ENCODE results near the gene CENPH. TPM values are rescaled to one million over a fixed set of nuclear protein-coding genes. Genes with fewer than 3 reads are reported as not detected.

The CENPH gene
- total and polyA plus RNA-seq, 2 of the 8 experiments (the other 6 are each of a cell fraction or from before 2014, with no cell fraction given), result 69.0 to 82.8 TPM

DNA sequence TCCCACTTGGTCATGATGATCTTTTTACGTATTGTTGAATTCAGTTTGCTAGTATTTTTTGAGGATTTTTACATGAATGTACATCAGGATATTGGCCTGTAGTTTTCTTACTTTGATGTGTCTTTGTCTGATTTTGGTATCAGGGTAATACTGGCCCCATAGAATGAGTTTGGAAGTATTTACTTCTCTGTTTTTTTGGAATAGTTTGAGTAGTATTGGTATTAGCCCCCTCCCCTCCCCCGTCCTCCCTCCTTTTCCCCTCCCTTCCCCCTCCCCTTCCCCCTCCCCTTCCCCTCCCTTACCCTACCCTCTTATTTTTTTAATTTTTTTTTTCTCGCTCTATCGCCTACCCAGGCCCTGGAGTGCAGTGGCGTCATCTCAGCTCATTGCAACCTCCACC is 55.6 kb downstream of the CENPH start:
- FAIRE-seq, result no peak
- H2BK20ac ChIP-seq (ENCODE audit: low read length), result no peak overlapping the region

More for the DNA sequence above, 55.6 kb downstream of the CENPH start:
- Histone ChIP-seq H2BK5ac (ENCODE audit: low read depth, low read length) (no peak overlapping the region), H4K91ac (replicated peaks; ENCODE audit: insufficient read length, low read length) (no peak overlapping the region), H3K4me3 (ENCODE audit: extremely low read depth in 1 of 4, insufficient read depth in 2 of 4, low read depth in 3 of 4, low read length in 4 of 4) (no peak overlapping the region), H3K36me3 (ENCODE audit: control insufficient read depth in 2 of 4, insufficient read depth in 4 of 4, low read length in 3 of 4) (peaks cover 0 to 6% (median under 1%) of the 10 kb centered on the region in 4 experiments; a peak in 3 of 8 replicates), H4K20me1 (replicated peaks in 1 of 2; ENCODE audit: control insufficient read depth in 1 of 2, insufficient read depth in 2 of 2, low read length in 2 of 2) (peaks cover 0 to 1% of the 10 kb centered on the region in 2 experiments), H3K79me1 (ENCODE audit: low read depth, low read length) (no peaks in the 10 kb centered on the region; the same call in 1 of the 2 replicates), H4K5ac (ENCODE audit: insufficient read length, low read depth, low read length) (no peak overlapping the region), H2BK15ac (ENCODE audit: low read length) (no peak overlapping the region), H4K8ac (ENCODE audit: extremely low read depth, insufficient read depth, low read length) (no peak overlapping the region), H3K4me2 (ENCODE audit: insufficient read depth in 1 of 2, low read depth in 2 of 2, low read length in 2 of 2) (no peak overlapping the region), H2AFZ (ENCODE audit: low read length) (no peak overlapping the region), H2AK5ac (ENCODE audit: low read depth, low read length) (no peak overlapping the region), H3K23ac (ENCODE audit: insufficient read length) (no peak overlapping the region), H3K18ac (ENCODE audit: extremely low read depth, low read length) (no peak overlapping the region), H2BK12ac (ENCODE audit: low read depth, low read length) (no peak overlapping the region), H3K56ac (replicated peaks; ENCODE audit: insufficient read length, low read depth, low read length) (no peak overlapping the region), H3K27me3 (replicated peaks in 1 of 4; ENCODE audit: control insufficient read depth in 3 of 4, extremely low read depth in 1 of 4, insufficient read depth in 3 of 4, low read length in 3 of 4) (no peaks in the 10 kb centered on the region), H3K27ac (ENCODE audit: low read depth, low read length) (no peak overlapping the region), H2BK120ac (replicated peaks; ENCODE audit: low read depth, low read length) (no peak overlapping the region), H3K14ac (ENCODE audit: insufficient read length) (no peak overlapping the region), H3K9ac (replicated peaks in 1 of 4; ENCODE audit: extremely low read depth in 1 of 4, low read depth in 3 of 4, low read length in 3 of 4) (no peak overlapping the region), H3K79me2 (ENCODE audit: control insufficient read depth in 1 of 2, insufficient read depth in 2 of 2, low read length in 2 of 2) (peaks cover 9 to 94% of the 10 kb centered on the region in 2 experiments), H3K9me3 (ENCODE audit: insufficient read depth in 2 of 2, low read depth in 1 of 2, low read length in 1 of 2) (no peaks in the 10 kb centered on the region), H3K4ac (replicated peaks; ENCODE audit: insufficient read length, low read depth, low read length) (no peak overlapping the region), H3K23me2 (ENCODE audit: low read depth, low read length) (no peaks in the 10 kb centered on the region), H3K4me1 (replicated peaks in 1 of 4; ENCODE audit: control insufficient read depth in 3 of 4, insufficient read depth in 4 of 4, low read length in 3 of 4) (no peaks in the 10 kb centered on the region)
- POLR2A ChIA-PET (ENCODE audit: partially characterized antibody), result interaction anchor here (0.8 kb wide), 1 partner anchor 55 kb away, joined by 3 read pairs; the partner anchor contains the start of gene CENPH
- 67 to 91% methylated on average over 1 to 3 of the region's 5 CpGs for WGBS, 2 experiments (ENCODE audit: extremely low coverage in 1 of 2, insufficient coverage in 1 of 2, insufficient read length in 1 of 2, insufficient replicate concordance in 2 of 2, low coverage in 1 of 2, low lambda C conversion rate in 2 of 2, missing lambda C conversion rate in 1 of 2)
- no peak for DNase-seq (ENCODE audit: low read depth in 1 of 2, low spot score in 2 of 2)
- CTCF ChIA-PET (ENCODE audit: partially characterized antibody), result no interaction called here
- no peak for TF ChIP-seq RFX5 (IDR thresholded peaks at IDR 0.05; ENCODE audit: borderline replicate concordance, low read depth, low read length)

All from H1 (cell line).